VCaP (cell line): Measurements from ENCODE around the gene DLGAP1.

Experiments
- H3K27ac ChIP-seq: fragments of 450-650 bp; 2 replicates; pipeline ENCODE4 v1.5.1; 2017
- CTCF ChIP-seq: fragments of 450-650 bp; conservative IDR thresholded peaks from 2 replicates; pipeline ENCODE4 v1.5.1; 2017; ENCODE audit warnings: mild to moderate bottlenecking, moderate library complexity

Gene DLGAP1

GRCh38 chr18:3649633-3650426 lies 805.3 kb downstream of the DLGAP1 start:
- H3K27ac ChIP-seq = no peak overlapping the region
- no peak for TF ChIP-seq CTCF

GRCh38 chr18:3649135-3649632 lies 805.9 kb downstream of the DLGAP1 start:
- no peak for TF ChIP-seq CTCF
- no peak overlapping the region for H3K27ac ChIP-seq

- no peak overlapping the region for H3K27ac ChIP-seq
- no peak for TF ChIP-seq CTCF
Observed at GRCh38 chr18:3648641-3649040, 806.5 kb downstream of the DLGAP1 start.

GRCh38 chr18:3648200-3648599 lies 806.9 kb downstream of the DLGAP1 start:
- H3K27ac ChIP-seq = no peak overlapping the region
- TF ChIP-seq CTCF = no peak

GRCh38 chr18:3647636-3648035 lies 807.5 kb downstream of the DLGAP1 start:
- no peak for TF ChIP-seq CTCF
- no peak overlapping the region for H3K27ac ChIP-seq

GRCh38 chr18:3645384-3646156 lies 809.5 kb downstream of the DLGAP1 start:
- H3K27ac ChIP-seq = no peak overlapping the region
- TF ChIP-seq CTCF = no peak

GRCh38 chr18:3634250-3634939 lies 820.7 kb downstream of the DLGAP1 start:
- no peak for TF ChIP-seq CTCF
- H3K27ac ChIP-seq = no peak overlapping the region
